KG1 (cell line): ENCODE measurements around the gene CEP162.
"Not testable (repeated sequence)": the region's sequence is repeated elsewhere in the genome, so short reads cannot be mapped to it uniquely, and the experiment has no call there.

Experiments used
- DNase-seq: peaks from one replicate; lab custom pipeline; 2025; lab: John Stamatoyannopoulos, UW

Gene CEP162

GRCh38 chr6:84227434-84228197 lies at the start of gene CEP162:
CEP162 (minus strand) TSS chr6:84227643; CDS start chr6:84226393, 1,250 bp downstream.
- DNase-seq: peak; percentile 95

DNA sequence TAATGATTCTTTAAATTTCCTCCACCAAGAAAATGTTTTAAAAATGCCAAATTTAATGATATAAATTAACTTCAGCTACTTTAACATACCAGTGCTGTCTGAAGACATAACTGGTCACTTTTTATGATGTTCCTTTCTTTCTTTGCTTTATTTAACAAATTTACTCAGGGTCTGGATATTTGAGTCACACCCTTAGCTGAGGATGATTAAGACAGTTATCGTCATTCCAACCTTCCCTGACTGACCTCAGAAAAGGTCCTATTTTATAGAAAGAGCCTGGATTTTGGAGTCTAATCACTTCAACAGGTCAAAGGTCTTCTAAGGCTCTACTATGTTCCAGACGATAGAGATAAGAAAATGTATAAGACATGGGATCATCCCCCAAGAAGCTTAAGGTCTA lies 47.4 kb upstream of the CEP162 start:
- no peak for DNase-seq

GRCh38 chr6:84273048-84273809 lies 45.8 kb upstream of the CEP162 start:
- DNase-seq: no peak

DNA sequence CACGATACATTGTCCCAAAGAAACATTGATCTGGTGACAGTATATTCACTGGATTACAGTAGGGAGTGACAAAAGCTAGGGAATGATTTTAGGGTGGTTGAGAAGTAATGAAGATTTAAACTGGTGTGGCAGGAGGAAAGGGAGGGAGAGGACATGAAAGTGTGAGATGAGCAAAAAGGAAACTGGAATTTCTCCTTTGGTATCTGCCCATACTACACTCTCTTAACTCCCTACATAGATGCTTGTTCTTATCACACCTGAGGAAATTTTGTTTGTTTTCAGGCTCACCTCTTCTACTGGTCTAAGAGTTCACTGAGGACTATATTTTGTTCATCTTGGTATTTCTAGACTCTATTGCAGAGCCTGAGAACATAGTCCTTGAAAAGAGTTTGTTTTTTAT lies 44.9 kb upstream of the CEP162 start:
- DNase-seq: no peak

- DNase-seq: no peak
These were observed 43.7 kb upstream of the CEP162 start for GRCh38 chr6:84271061-84271716.

DNA sequence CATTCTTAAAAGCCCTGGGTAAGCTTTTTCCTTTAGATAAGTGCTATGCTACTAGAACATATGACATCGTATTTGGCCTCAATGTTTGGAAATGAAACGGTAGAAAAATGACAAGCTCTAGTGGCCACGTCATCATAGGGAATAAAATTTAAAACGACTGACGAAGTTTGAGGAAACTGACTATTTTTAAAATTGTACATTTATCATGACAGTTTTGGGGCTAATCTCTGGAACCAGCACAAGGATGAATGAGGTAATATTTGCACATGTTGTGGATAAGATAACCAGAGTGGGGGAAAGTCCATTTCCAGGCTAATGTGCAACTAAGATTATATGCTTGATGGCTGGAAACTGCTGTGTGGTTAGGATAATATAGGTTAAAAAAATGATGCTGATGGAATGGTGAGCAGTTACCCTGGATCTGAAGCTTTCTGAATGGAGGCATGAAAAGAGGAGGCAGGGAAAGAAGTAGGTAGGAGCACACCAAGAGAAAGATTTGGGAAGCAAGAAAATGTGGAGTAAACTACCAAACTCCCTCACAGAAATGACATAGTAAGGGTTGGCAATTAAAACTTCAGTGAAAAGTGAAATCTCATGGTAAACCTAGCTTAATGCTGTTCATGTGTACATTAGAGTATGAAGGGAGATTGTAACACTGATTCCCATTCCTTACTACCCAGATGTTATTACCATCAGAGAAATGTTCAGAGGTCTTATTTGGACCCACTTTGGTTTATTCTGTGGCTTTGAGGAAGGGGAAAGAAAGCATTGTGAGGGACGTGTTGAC lies 42.7 kb upstream of the CEP162 start:
- no peak for DNase-seq

- DNase-seq: no peak
These were observed 41.3 kb upstream of the CEP162 start for GRCh38 chr6:84268781-84269180.

- no peak for DNase-seq
These were observed 36.1 kb upstream of the CEP162 start for GRCh38 chr6:84263557-84263956.

DNA sequence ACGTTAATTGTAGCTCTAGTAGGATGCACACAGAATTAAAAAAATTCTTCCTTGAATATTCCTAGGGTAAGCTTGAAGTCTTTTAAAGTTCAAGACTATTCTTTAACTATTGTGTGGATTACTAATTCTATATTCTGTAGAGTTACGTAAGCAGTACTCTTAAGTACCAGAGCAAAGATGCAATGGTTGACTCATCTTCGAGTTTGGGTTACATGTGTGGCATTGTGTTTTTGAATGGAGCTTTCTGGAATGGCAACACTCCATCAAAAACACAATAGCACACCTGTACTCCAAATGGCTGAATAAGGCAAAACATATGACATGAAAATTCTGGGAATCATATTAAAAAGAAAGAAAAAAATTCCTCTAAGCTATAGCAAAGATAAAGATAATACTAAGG lies 33.5 kb upstream of the CEP162 start:
- no peak for DNase-seq

GRCh38 chr6:84260196-84260595 lies 32.8 kb upstream of the CEP162 start:
- no peak for DNase-seq

- DNase-seq: no peak
These were observed 31.4 kb upstream of the CEP162 start for GRCh38 chr6:84258866-84259265.

- no peak for DNase-seq
These were observed 30.8 kb upstream of the CEP162 start for GRCh38 chr6:84258268-84258667.

GRCh38 chr6:84255641-84256040 lies 28.2 kb upstream of the CEP162 start:
- DNase-seq: no peak

DNA sequence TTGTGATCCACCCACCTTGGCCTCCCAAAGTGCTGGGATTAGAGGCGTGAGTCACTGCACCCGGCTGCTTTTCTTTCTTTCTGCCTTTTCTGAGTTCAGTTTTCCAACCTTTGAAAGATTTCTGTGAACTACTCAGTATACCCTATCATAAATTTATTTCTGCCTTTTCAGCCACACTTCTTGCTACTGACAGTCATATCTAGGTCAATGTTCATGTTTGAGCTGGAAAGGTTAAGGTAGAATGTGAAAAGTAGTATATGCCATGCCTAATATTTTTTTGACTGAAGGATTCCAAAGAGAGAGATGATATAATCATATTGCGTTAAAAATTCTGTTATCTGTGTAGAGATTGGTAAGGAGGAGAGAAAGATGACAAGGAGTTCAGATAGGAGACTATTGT lies 25.9 kb upstream of the CEP162 start:
- DNase-seq: no peak

DNA sequence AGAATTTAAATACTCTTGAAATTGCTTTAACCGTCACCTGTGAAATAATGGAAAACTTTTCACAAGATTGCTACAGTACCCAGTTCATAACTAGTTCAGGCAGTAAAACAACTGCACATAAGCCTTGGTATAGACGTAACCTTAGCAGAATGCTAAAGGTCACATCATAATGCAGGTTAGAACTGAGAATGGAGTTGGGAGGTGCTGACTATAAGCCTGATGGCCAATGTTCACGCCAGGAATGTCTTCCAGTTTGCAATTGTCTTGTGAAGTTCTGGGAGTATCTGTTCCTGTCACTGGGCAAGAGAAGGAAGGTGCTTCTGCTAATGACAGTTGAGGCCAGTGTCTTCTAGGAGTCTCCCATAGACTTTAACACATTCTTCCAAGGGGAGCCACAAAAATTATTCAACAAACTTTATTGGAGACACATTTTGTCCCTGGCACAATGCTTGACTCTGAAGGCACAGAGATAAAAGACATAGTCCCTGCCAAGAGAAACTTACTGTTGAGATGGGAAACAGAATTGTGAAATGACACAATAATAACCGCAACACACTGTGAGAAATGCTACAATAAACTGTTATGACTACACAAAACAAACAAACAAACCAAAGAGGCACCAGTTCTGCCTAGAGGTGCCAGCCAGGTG lies 24.6 kb upstream of the CEP162 start:
- DNase-seq: no peak

DNA sequence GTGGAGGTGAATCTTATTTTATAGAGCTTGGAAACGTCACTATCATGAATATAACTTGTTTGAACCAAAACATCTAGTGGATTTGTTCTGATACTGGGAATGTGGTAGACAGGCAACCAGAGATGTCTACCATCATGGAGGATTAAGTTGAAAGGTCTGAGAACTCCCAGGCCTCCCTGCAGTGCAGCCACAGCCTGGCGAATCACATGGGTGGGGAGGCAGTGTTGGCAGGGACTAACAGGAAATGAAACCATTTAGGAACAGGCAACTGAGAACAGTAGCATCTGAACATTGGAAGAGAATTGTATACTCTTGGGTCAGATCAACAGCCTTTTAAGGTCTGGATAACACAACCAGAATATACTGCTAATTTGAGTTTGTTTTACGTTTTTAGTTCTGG lies 22.3 kb upstream of the CEP162 start:
- DNase-seq: no peak

DNA sequence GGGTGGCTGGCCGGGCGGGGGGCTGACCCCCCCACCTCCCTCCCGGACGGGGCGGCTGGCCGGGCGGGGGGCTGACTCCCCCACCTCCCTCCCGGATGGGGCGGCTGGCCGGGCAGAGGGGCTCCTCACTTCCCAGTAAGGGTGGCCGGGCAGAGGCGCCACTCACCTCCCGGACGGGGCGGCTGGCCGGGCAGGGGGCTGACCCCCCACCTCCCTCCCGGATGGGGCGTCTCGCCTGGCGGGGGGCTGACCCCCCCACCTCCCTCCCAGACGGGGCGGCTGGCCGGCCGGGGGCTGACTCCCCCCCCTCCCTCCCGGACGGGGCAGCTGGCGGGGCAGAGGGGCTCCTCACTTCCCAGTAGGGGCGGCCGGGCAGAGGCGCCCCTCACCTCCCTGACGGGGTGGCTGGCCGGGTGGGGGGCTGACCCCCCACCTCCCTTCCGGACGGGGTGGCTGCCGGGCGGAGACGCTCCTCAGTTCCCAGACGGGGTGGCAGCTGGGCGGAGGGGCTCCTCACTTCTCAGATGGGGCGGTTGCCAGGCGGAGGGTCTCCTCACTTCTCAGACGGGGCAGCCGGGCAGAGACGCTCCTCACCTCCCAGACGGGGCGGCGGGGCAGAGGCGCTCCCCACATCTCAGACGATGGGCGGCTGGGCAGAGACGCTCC lies 17.1 kb upstream of the CEP162 start:
- not testable (repeated sequence) for DNase-seq

DNA sequence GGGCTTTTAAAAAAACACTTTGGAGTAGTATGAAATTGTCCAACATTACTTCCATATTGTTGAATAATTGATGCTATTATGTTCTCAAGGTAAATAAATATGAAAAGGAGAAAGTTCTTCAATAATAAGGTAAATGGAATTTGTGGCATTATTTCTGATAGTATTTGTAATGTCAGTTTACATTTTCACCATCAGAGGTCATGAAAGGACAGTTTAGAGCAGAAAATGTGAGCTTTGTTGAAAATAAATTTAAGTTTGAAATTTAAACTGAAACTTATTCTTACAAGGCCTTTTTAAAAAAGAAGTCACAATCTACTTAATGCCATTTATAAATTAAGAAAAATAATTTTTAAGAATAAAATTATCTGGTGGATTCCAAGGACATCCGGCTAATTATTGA lies 15.8 kb upstream of the CEP162 start:
- no peak for DNase-seq

DNA sequence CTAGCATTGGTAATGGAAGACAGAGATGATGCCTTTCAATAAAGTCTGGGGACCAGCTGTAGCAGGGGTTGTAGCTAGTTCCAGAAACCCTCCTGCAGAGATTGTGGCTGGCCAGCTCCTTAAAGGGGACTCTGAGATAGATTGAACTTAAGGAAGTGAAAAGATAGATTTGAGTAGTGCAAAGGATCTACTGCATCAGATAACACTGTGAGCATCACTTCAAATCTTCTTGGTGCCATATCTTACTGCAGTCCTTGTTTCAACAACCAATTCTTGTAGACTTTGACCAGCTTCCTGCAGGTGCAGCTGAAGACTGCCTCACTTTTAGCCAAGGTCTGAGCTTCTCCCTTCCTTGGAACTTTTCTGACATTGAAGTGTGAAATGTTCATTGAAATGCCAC lies 14.8 kb upstream of the CEP162 start:
- no peak for DNase-seq

GRCh38 chr6:84228198-84228543 lies 728 bp upstream of the CEP162 start:
- DNase-seq: no peak

DNA sequence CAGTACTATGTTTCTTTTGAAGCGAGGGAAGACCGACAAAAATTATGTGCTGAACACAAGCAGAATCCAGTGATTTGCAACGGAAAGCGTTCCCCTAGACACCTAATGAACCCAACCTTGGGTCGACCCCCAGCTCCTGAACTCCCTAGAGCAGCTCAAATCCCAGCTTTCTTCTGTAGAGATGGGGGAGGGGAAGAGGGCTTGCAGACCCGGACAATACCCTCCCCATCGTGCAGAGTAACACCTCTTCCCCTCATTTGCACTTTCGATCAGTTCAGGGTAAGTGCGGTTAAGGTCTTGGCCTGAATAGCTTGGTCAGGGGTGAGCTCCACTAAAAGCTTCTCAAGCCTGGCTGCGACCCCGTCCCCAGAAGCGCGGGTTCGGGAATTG lies 404 bp downstream of the CEP162 start:
- DNase-seq: no peak
